GM13976 (cell line): ENCODE data around the gene EFNB1.

Experiments
- DNase-seq: peaks from one replicate; pipeline ENCODE4 v3.0.0; 2012; ENCODE audit warnings: low spot score
- in situ Hi-C: fragments of 300-500 bp; cut with MboI; formaldehyde crosslinking; loops from one replicate; pipeline ENCODE4 v1.12.0; 2022; ENCODE audit warnings: low sequenced_read_pairs, mixed read lengths, inconsistent platforms; ENCODE audit not compliant: unreplicated experiment
- TF ChIP-seq, protein P1 (sequence below): IDR thresholded peaks from 2 replicates; pipeline ENCODE4 v1.5.1; 2012; ENCODE audit warnings: borderline replicate concordance, mild to moderate bottlenecking; ENCODE audit not compliant: insufficient read depth; ENCODE audit errors: extremely low read depth, missing control alignments, control extremely low read depth

Gene EFNB1

DNA sequence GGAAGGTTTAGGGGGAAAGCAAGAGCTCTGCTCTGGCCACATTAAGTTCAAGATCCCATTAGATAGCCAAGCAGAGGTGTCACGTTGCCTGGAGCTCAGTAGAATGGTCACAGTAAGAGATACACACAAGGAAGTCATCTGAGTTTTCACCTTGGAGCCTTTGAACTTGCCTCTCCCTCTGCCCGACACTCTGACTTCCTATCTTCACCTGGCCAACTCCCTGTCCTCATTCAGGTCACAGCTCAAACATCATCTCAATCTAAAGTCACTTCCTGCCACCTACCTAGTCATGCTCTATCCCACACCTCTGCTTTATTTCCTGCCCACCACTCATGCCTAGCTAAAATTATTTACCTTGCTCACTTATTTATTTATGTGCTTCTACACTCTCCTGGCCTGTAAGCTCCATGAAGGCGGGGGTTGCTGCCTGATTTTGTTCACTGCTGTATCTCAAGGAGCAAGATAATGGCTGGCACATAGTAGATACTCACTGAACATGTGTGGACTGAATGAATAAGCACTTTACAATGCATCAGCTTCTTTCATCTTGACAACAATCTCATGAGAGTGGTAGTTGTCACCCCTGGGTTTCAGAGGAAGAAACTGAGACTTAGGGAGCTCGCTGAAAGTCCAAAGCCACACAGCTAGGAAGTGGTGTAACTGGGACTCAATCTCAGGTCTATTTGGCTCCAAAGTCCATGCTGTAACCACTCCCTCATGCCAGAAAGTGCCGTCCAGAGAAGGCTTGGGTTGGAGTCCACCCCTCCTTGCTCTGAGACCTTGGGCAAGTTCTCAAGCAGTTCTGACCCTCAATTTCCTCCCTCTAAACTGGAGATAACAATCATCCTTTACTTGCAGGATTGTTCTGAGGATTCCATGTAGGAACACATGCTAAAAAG is 40.3 kb downstream of the EFNB1 start:
- in situ Hi-C loops: no loop called here
- no peak for DNase-seq
- TF ChIP-seq, protein P1, sequence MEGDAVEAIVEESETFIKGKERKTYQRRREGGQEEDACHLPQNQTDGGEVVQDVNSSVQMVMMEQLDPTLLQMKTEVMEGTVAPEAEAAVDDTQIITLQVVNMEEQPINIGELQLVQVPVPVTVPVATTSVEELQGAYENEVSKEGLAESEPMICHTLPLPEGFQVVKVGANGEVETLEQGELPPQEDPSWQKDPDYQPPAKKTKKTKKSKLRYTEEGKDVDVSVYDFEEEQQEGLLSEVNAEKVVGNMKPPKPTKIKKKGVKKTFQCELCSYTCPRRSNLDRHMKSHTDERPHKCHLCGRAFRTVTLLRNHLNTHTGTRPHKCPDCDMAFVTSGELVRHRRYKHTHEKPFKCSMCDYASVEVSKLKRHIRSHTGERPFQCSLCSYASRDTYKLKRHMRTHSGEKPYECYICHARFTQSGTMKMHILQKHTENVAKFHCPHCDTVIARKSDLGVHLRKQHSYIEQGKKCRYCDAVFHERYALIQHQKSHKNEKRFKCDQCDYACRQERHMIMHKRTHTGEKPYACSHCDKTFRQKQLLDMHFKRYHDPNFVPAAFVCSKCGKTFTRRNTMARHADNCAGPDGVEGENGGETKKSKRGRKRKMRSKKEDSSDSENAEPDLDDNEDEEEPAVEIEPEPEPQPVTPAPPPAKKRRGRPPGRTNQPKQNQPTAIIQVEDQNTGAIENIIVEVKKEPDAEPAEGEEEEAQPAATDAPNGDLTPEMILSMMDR: no peak

DNA sequence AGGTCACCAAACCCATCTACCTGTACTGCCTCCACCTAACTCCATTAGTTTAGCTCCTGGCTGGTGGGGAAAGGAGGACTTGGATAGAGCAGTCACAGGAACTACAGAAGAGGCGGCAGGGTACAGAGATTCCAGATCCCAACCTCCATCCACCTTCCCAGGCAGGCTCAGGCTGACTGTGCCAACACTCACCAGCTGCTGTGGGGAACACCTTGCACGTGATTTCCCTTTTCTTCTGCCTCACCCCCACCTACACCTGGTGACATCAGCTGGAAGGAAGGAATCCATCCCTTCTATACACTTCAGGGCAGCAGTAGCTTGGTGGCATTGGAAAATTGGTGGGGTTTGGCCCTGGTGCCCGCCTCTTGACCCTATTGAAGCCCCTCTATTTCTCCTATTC is 41.5 kb downstream of the EFNB1 start:
- DNase-seq: no peak
- TF ChIP-seq, protein P1: no peak
- in situ Hi-C loops: no loop called here

DNA sequence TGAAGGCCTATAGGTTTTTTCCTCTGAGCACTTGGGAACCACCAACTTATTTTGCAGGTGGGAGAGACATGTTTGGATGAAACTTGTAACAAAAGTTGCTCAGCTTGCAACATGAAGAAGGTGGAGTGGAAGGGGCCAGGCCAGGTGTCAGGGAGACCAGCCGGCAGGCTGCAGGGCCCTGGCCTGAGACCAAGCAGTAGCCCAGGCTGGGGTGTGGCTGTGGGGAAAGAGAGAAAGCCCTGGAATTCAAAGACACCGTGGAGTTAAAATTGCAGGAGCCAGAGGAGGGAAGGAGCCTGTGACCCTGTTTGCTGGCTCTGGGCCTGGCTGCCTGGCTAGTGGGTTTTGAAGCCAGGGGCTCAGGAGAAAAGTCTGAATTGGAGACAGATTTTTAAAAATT is 43.4 kb downstream of the EFNB1 start:
- TF ChIP-seq, protein P1: no peak
- in situ Hi-C loops: no loop called here
- DNase-seq: no peak

DNA sequence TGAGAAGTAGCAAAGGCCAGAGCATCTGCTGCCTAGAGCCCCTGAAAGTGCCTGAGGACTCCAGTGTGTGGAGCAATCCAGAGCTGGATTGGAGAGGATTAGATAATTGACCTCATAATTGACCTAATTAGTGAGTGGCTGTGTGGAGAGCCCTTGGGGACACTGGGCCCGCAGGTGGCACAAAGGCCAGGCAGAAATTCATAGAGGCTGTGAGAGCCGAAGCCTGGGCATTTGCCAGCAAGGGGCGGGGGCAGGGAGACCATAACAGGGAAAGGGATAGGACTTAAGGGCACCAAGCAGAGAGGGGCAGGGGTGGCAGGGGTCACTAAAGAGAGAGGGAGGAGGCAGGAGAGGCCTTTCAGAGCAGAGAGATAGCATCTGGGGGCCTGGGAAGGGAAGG is 45.3 kb downstream of the EFNB1 start:
- TF ChIP-seq, protein P1: no peak
- DNase-seq: no peak
- in situ Hi-C loops: no loop called here

DNA sequence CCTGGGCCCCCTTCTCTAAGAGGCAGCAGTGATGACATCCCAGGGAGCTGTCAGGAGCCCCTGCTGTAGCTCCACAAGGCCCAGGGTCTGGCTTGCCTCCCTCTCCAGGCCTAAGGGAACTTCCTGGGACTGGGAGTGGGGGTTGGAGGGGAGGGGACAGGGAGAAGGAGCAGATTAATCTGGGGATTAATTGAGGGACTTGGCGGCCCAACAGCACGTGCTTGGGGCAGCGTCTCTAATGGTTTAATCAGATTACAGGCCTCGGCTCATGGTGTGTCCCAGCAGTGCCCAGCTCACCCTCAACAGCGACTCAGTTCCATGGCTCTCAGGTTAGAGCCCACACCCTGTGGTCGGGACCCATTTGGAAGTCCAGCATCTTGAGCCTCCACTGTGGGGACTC is 47.9 kb downstream of the EFNB1 start:
- in situ Hi-C loops: no loop called here
- TF ChIP-seq, protein P1: no peak
- no peak for DNase-seq

DNA sequence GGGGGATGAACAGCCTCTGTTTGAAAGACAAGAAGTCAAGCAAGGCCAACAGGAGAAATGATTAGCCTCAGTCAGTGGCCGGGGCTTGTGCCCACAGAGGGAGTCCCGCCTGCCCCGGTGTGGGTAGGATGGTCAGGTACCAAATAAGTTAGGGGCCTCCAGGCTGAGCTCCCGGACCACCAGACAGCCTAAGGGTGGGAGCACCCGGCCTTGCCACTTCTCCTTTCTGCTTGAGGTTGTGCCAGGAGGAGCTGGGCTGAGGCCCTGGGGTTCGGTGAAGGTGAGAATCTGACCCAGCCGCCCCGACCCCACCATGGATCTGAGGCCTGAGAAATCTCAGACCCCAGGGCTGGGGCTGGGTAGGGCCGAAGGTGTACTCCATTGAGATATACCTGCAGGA is 48.8 kb downstream of the EFNB1 start:
- no peak for DNase-seq
- in situ Hi-C loops: no loop called here
- TF ChIP-seq, protein P1: no peak

DNA sequence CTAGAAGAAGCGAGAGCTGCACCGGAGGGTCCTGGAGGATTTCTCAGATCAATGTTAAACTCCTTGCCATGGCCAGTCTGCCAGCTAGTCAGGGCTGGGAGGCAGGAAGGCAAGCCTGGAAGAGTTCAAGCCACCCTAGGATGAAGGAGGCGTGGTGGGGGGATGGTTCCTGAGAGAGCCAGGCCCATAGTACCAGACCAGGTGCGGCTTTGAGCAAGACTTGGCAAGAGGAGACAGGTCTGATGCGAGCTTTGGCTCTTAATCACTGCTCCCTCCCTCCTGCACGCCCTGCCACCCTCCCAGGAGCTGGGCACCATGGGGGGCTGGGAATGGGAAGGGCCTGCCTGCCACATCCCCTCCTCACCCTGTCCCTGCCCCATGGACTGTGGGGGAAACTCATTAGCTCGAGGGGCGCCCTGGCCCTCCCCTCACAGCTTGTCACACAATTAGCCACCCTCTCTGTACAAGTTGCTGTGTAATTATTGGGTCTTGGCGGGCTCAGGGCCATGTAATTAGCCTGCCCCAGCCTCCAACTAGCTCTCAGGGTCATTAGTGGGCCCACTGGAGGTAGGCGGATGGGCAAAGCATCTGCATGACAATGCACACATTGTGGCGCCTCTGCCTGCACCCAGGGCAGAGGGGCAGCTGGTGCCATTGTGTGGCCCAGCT is 50.3 kb downstream of the EFNB1 start:
- no peak for DNase-seq
- TF ChIP-seq, protein P1: no peak
- in situ Hi-C loops: no loop called here
